ENCODE data around the gene GSG1.

GRCh38 chr12:13039328-13039956 is 64.0 kb downstream of the GSG1 start:
- no peak for TF ChIP-seq CTCF (IDR thresholded peaks at IDR 0.05)
- TF ChIP-seq POLR2A (IDR thresholded peaks at IDR 0.05): peak in 1 of 2 donors; percentile 20

Data from thyroid gland (tissue), 4 donors.